Retina (tissue), 1 donor: Measurements from ENCODE around the gene MYH9.
"Not testable (repeated sequence)": the region's sequence is repeated elsewhere in the genome, so short reads cannot be mapped to it uniquely, and the experiment has no call there.

Experiments used
- DNase-seq: peaks from one replicate; pipeline ENCODE4 v3.0.0-alpha.2; 2016

Gene MYH9

GRCh38 chr22:36289948-36290371 is 97.8 kb downstream of the MYH9 start:
- not testable (repeated sequence) for DNase-seq

GRCh38 chr22:36289406-36289870 is 98.3 kb downstream of the MYH9 start:
- DNase-seq = no peak

GRCh38 chr22:36288571-36289405 is 99.0 kb downstream of the MYH9 start:
- DNase-seq = no peak

- no peak for DNase-seq
Observed at GRCh38 chr22:36287881-36288515, 99.8 kb downstream of the MYH9 start.

- DNase-seq = peak; percentile 85
Observed at GRCh38 chr22:36286096-36286957, 101.4 kb downstream of the MYH9 start.

- no peak for DNase-seq
Observed at GRCh38 chr22:36285545-36285944, 102.2 kb downstream of the MYH9 start.

- DNase-seq = no peak
Observed at GRCh38 chr22:36285017-36285416, 102.8 kb downstream of the MYH9 start.

- no peak for DNase-seq
Observed at GRCh38 chr22:36284171-36284571, 103.6 kb downstream of the MYH9 start.

- no peak for DNase-seq
Observed at GRCh38 chr22:36282328-36282831, 105.4 kb downstream of the MYH9 start.

GRCh38 chr22:36281781-36282327 is 105.9 kb downstream of the MYH9 start:
- no peak for DNase-seq

- no peak for DNase-seq
Observed at GRCh38 chr22:36280379-36280778, 107.4 kb downstream of the MYH9 start.

- DNase-seq = no peak
Observed at GRCh38 chr22:36279219-36279666, 108.5 kb downstream of the MYH9 start.

- DNase-seq = peak; percentile 72
Observed at GRCh38 chr22:36277482-36278291, 110.1 kb downstream of the MYH9 start.

GRCh38 chr22:36274531-36274930 is 113.2 kb downstream of the MYH9 start:
- DNase-seq = no peak

- DNase-seq = not testable (repeated sequence)
Observed at GRCh38 chr22:36271951-36272350, 115.8 kb downstream of the MYH9 start.

GRCh38 chr22:36271231-36271630 is 116.5 kb downstream of the MYH9 start:
- DNase-seq = not testable (repeated sequence)

GRCh38 chr22:36267896-36268485 is 119.8 kb downstream of the MYH9 start:
- DNase-seq = no peak

- no peak for DNase-seq
Observed at GRCh38 chr22:36267058-36267457, 120.7 kb downstream of the MYH9 start.

GRCh38 chr22:36263886-36264664 is 123.7 kb downstream of the MYH9 start:
- DNase-seq = not testable (repeated sequence)

- not testable (repeated sequence) for DNase-seq
Observed at GRCh38 chr22:36263216-36263673, 124.5 kb downstream of the MYH9 start.
